Osteoblast (primary cell): ENCODE results near the gene SH2D5. TPM values are rescaled to one million over a fixed set of nuclear protein-coding genes. Genes with fewer than 3 reads are reported as not detected.

Experiments used
- DNase-seq: peaks from one replicate; pipeline ENCODE4 v3.0.0; 2011; ENCODE audit warnings: low spot score, mixed read lengths; ENCODE audit not compliant: insufficient read length; ENCODE audit errors: missing footprints
- H2AFZ ChIP-seq: 2 replicates; pipeline ENCODE4 v1.6.0; 2011; ENCODE audit warnings: mild to moderate bottlenecking, low read length
- H3K27ac ChIP-seq: 2 replicates; pipeline ENCODE4 v1.5.1; 2011; ENCODE audit warnings: mild to moderate bottlenecking, low read depth, low read length, moderate library complexity
- H3K27me3 ChIP-seq: 2 replicates; pipeline ENCODE4 v1.6.0; 2012; ENCODE audit warnings: mild to moderate bottlenecking, control low read depth, inconsistent platforms, low read length, moderate library complexity; ENCODE audit not compliant: insufficient read depth
- H3K36me3 ChIP-seq: 2 replicates; pipeline ENCODE4 v1.5.1; 2011; ENCODE audit warnings: mild to moderate bottlenecking, low read length, control low read depth, moderate library complexity; ENCODE audit not compliant: insufficient read depth
- H3K4me1 ChIP-seq: 2 replicates; pipeline ENCODE4 v1.5.1; 2011; ENCODE audit warnings: mild to moderate bottlenecking, low read length, control low read depth, moderate library complexity; ENCODE audit not compliant: insufficient read depth
- H3K4me2 ChIP-seq: 2 replicates; pipeline ENCODE4 v1.6.0; 2011; ENCODE audit warnings: mild to moderate bottlenecking, low read length; ENCODE audit not compliant: insufficient read depth
- H3K4me3 ChIP-seq: fragments of 200-600 bp; sonication (generic); 3 replicates; pipeline ENCODE4 v1.5.1; 2012; ENCODE audit warnings: mild to moderate bottlenecking, low read length, inconsistent platforms; ENCODE audit not compliant: insufficient read depth
- H3K79me2 ChIP-seq: 2 replicates; pipeline ENCODE4 v1.6.0; 2012; ENCODE audit warnings: mild to moderate bottlenecking, low read length, control low read depth, inconsistent platforms; ENCODE audit not compliant: insufficient read depth
- H3K9me3 ChIP-seq: 2 replicates; pipeline ENCODE4 v1.5.1; 2011; ENCODE audit warnings: low read depth, low read length, control low read depth
- H4K20me1 ChIP-seq: 2 replicates; pipeline ENCODE4 v1.6.0; 2012; ENCODE audit warnings: mild to moderate bottlenecking, low read length, control low read depth; ENCODE audit not compliant: insufficient read depth
- total RNA-seq: library from RNA; depleted of rRNA; stranded (reverse); fragments of >200 nt; gene quantifications from 2 replicates; pipeline ENCODE4 v1.2.3, GENCODE V29; 2012
- TF ChIP-seq, protein P1 (sequence below): IDR thresholded peaks from 2 replicates; pipeline ENCODE4 v1.5.1; 2011; ENCODE audit warnings: mild to moderate bottlenecking, low read depth, low read length, moderate library complexity; ENCODE audit errors: extremely low read depth

Gene SH2D5
- total RNA-seq, 1 donor, result 1.4 TPM

DNA sequence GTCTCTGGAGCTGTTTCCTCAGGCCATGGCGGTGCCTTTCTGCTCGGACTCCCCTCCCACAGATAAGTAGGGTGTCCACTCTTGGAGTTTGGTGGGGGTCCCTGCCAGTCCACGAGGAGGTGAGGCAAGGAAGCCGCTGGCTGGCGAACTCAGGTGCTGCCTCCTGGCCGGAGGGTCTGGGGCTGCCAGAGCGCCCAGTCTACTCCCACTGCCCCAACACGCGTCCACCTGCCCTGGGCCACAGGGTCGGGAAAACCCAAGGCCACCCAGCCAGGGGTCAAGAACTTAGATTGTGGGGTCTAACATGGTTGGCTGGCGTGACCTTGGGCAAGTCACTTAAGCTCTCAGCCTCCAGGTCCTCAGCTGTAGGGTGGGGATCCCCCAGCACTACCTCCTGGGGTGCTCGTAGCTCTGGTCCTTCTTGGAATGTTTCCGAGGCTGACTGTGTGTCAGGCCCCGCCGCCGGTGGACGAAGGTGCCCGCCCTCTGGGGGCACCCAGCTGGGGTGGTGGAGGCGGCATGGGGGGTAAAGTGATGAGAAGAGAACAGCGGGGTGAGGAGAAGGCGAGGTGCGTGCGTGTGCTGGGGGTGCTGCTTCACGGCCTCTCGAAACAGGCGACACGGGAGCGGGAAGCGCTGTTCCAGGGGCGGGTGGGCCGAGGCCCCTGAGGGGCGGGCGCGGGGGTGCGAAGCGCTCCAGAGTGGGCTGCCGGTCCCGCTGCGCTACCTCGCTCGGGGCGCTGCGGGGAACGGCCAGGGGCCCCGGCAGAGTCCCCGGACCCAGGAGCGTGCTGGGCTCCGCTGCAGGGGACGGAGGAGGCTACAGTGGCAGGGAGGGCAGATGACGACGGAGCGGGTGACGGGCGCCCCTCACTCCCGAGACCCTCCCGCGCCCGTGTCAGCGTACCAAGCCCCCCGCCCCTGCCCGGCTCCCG is 1.2 kb downstream of the SH2D5 start:
- TF ChIP-seq, protein P1, sequence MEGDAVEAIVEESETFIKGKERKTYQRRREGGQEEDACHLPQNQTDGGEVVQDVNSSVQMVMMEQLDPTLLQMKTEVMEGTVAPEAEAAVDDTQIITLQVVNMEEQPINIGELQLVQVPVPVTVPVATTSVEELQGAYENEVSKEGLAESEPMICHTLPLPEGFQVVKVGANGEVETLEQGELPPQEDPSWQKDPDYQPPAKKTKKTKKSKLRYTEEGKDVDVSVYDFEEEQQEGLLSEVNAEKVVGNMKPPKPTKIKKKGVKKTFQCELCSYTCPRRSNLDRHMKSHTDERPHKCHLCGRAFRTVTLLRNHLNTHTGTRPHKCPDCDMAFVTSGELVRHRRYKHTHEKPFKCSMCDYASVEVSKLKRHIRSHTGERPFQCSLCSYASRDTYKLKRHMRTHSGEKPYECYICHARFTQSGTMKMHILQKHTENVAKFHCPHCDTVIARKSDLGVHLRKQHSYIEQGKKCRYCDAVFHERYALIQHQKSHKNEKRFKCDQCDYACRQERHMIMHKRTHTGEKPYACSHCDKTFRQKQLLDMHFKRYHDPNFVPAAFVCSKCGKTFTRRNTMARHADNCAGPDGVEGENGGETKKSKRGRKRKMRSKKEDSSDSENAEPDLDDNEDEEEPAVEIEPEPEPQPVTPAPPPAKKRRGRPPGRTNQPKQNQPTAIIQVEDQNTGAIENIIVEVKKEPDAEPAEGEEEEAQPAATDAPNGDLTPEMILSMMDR, result no peak
- Histone ChIP-seq H4K20me1 (peaks cover 5% of the 10 kb centered on the region), H3K4me2 (peak overlapping the region; percentile 98), H3K27me3 (peaks cover 28% of the 10 kb centered on the region), H3K4me1 (peaks cover 17% of the 10 kb centered on the region), H3K27ac (no peak overlapping the region), H3K79me2 (no peaks in the 10 kb centered on the region), H3K36me3 (no peaks in the 10 kb centered on the region), H3K9me3 (no peaks in the 10 kb centered on the region), H3K4me3 (peak overlapping the region; percentile 82), H2AFZ (no peak overlapping the region)
- DNase-seq, result peak; percentile 90

- TF ChIP-seq, protein P1, result no peak
- Histone ChIP-seq H3K27me3 (peaks cover 28% of the 10 kb centered on the region), H3K4me3 (no peak overlapping the region), H3K79me2 (no peaks in the 10 kb centered on the region), H3K4me2 (no peak overlapping the region), H3K9me3 (no peaks in the 10 kb centered on the region), H3K27ac (no peak overlapping the region), H4K20me1 (peaks cover 5% of the 10 kb centered on the region), H2AFZ (no peak overlapping the region), H3K4me1 (peaks cover 17% of the 10 kb centered on the region), H3K36me3 (no peaks in the 10 kb centered on the region)
- peak; percentile 73 for DNase-seq
These were observed 1.8 kb downstream of the SH2D5 start for GRCh38 chr1:20730690-20731056.

DNA sequence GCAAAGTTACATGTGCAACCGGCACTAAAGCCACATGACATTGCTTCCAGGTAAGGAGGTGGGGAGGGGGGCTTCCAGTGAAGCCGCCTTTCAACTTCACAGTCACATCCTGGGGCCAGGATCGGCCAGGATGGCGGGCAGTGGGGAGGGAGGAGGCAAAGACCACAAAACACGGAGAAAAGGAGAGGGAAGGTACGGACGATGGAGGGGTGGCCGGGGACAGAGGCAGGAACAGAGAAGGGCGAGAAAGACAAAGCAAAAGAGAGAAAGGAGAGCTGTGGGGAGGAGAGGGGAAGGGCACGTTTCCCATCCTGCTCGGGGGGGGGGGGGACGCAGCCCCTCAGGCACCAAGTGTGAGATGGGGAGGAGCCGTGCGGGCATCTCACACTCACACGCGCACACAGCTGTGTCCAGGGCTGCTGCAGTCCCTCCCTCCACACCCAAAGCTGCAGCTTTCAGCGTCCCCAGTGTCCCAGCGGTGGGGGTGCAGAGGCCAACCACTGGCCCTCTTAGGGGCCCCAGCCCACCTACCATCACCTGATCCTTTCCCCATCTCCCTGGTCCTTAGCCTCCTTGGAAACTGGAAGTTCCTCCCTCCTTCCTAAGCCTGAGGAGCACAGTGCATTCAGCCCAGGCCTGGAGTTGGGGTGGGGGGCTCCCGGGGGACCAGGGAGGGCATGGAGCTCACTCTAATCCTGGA is 2.4 kb downstream of the SH2D5 start:
- no peak overlapping the region for H2AFZ ChIP-seq
- no peak overlapping the region for H3K4me3 ChIP-seq
- H3K27ac ChIP-seq, result no peak overlapping the region
- peaks cover 5% of the 10 kb centered on the region for H4K20me1 ChIP-seq
- peaks cover 28% of the 10 kb centered on the region for H3K27me3 ChIP-seq
- no peaks in the 10 kb centered on the region for H3K9me3 ChIP-seq
- no peaks in the 10 kb centered on the region for H3K36me3 ChIP-seq
- no peaks in the 10 kb centered on the region for H3K79me2 ChIP-seq
- peaks cover 17% of the 10 kb centered on the region for H3K4me1 ChIP-seq
- no peak overlapping the region for H3K4me2 ChIP-seq
- DNase-seq, result peak; percentile 83
- TF ChIP-seq, protein P1, result no peak
